Neural progenitor cell (in vitro differentiated cells): ENCODE measurements around the gene SPEN. TPM values are rescaled to one million over a fixed set of nuclear protein-coding genes. Genes with fewer than 3 reads are reported as not detected.

Experiments
- DNase-seq: peaks from one replicate; pipeline ENCODE4 v3.0.0-alpha.2; 2016; ENCODE audit warnings: low spot score
- H2AFZ ChIP-seq: fragments of 200-600 bp; sonication (generic); replicated peaks from 2 replicates; pipeline ENCODE4 v1.6.1; 2016; ENCODE audit warnings: antibody characterized with exemption
- H3F3A ChIP-seq: fragments of 200-600 bp; sonication (generic); 2 replicates; pipeline ENCODE4 v1.6.1; 2016; ENCODE audit warnings: antibody characterized with exemption, low read depth
- H3K27ac ChIP-seq: fragments of 200-600 bp; sonication (generic); 2 replicates; pipeline ENCODE4 v1.5.1; 2016; ENCODE audit warnings: mild to moderate bottlenecking
- H3K27me3 ChIP-seq: fragments of 200-600 bp; sonication (generic); 2 replicates; pipeline ENCODE4 v1.6.1; 2016; ENCODE audit warnings: mild to moderate bottlenecking, moderate library complexity
- H3K36me3 ChIP-seq: fragments of 200-600 bp; sonication (generic); 2 replicates; pipeline ENCODE4 v1.5.1; 2016
- H3K4me1 ChIP-seq: fragments of 200-600 bp; sonication (generic); 2 replicates; pipeline ENCODE4 v1.6.1; 2016; ENCODE audit warnings: mixed run types
- H3K4me2 ChIP-seq: fragments of 200-600 bp; sonication (generic); 2 replicates; pipeline ENCODE4 v1.6.1; 2016
- H3K4me3 ChIP-seq: fragments of 200-600 bp; sonication (generic); 2 replicates; pipeline ENCODE4 v1.5.1; 2016
- H3K79me2 ChIP-seq: fragments of 200-600 bp; sonication (generic); 2 replicates; pipeline ENCODE4 v1.6.1; 2016; ENCODE audit warnings: low read depth
- H3K9ac ChIP-seq: fragments of 200-600 bp; sonication (generic); 2 replicates; pipeline ENCODE4 v1.6.1; 2016
- H3K9me3 ChIP-seq: fragments of 200-600 bp; sonication (generic); 2 replicates; pipeline ENCODE4 v1.5.1; 2016; ENCODE audit warnings: low read depth
- H4K20me1 ChIP-seq: fragments of 200-600 bp; sonication (generic); 2 replicates; pipeline ENCODE4 v1.6.1; 2016; ENCODE audit warnings: low read depth
- H3K27ac Mint-ChIP-seq: 3 replicates; pipeline ENCODE4 v1.8.0; 2021; ENCODE audit warnings: mixed read lengths
- H3K27me3 Mint-ChIP-seq: 2 replicates; pipeline ENCODE4 v1.8.0; 2022; ENCODE audit warnings: low read depth, mild to moderate bottlenecking, inconsistent platforms, moderate library complexity, mixed read lengths; ENCODE audit not compliant: insufficient read depth
- H3K36me3 Mint-ChIP-seq: 3 replicates; pipeline ENCODE4 v1.8.0; 2021; ENCODE audit warnings: mixed read lengths
- H3K4me1 Mint-ChIP-seq: 3 replicates; pipeline ENCODE4 v1.8.0; 2021; ENCODE audit warnings: mixed read lengths
- H3K4me3 Mint-ChIP-seq: 3 replicates; pipeline ENCODE4 v1.8.0; 2021; ENCODE audit warnings: mild to moderate bottlenecking, moderate library complexity, mixed read lengths
- H3K9me3 Mint-ChIP-seq: 3 replicates; pipeline ENCODE4 v1.8.0; 2020; ENCODE audit warnings: mixed read lengths
- EZH2 ChIP-seq: fragments of 200-600 bp; sonication (generic); IDR thresholded peaks from 2 replicates; pipeline ENCODE4 v1.6.1; 2017; ENCODE audit warnings: antibody characterized with exemption, mild to moderate bottlenecking, moderate library complexity
- EZH2phosphoT487 ChIP-seq: fragments of 200-600 bp; sonication (generic); IDR thresholded peaks from 2 replicates; pipeline ENCODE4 v1.6.1; 2017; ENCODE audit warnings: antibody characterized with exemption
- total RNA-seq: library from RNA; depleted of rRNA; stranded (reverse); fragments of >200 nt; gene quantifications from 2 replicates; pipeline ENCODE4 v1.2.3, GENCODE V29; 2015; ENCODE audit warnings: low replicate concordance
- TF ChIP-seq, protein P1 (sequence below): fragments of 200-600 bp; sonication (generic); IDR thresholded peaks from 2 replicates; pipeline ENCODE4 v1.5.1; 2017; ENCODE audit warnings: antibody characterized with exemption, mild to moderate bottlenecking

SPEN gene
- total RNA-seq, 1 donor from 2014 or later = 59.6 TPM

DNA sequence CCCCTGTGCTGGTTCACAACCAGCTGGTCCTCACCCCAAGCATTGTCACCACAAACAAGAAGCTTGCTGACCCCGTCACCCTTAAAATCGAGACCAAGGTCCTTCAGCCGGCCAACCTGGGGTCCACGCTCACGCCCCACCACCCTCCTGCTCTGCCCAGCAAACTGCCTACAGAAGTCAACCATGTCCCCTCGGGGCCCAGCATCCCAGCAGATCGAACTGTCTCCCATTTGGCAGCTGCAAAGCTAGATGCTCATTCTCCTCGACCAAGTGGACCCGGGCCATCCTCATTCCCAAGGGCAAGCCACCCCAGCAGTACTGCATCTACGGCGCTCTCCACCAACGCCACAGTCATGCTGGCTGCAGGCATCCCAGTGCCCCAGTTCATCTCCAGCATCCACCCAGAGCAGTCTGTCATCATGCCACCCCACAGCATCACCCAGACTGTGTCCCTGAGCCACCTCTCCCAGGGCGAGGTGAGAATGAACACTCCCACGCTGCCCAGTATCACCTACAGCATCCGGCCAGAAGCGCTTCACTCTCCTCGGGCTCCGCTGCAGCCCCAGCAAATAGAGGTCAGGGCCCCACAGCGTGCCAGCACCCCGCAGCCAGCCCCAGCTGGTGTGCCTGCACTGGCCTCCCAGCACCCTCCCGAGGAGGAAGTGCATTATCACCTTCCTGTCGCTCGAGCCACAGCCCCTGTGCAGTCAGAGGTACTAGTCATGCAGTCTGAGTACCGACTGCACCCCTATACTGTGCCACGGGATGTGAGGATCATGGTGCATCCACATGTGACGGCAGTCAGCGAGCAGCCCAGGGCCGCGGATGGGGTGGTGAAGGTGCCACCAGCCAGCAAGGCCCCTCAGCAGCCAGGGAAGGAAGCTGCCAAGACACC, 87.8 kb downstream of the SPEN start:
- H3K4me1 Mint-ChIP-seq = peaks cover 4% of the 10 kb centered on the region
- Histone ChIP-seq H3K79me2 (no peaks in the 10 kb centered on the region), H3K27me3 (no peaks in the 10 kb centered on the region), H3F3A (peaks cover 7% of the 10 kb centered on the region), H3K9ac (no peak overlapping the region), H3K4me1 (no peaks in the 10 kb centered on the region), H3K27ac (no peak overlapping the region), H4K20me1 (no peaks in the 10 kb centered on the region), H3K4me3 (no peak overlapping the region), H2AFZ (no peak overlapping the region), H3K9me3 (no peaks in the 10 kb centered on the region), H3K4me2 (no peak overlapping the region), H3K36me3 (no peaks in the 10 kb centered on the region)
- peaks cover 13% of the 10 kb centered on the region for H3K27me3 Mint-ChIP-seq
- DNase-seq = no peak
- H3K36me3 Mint-ChIP-seq = peaks cover 69% of the 10 kb centered on the region
- no peaks in the 10 kb centered on the region for H3K9me3 Mint-ChIP-seq
- no peak overlapping the region for H3K4me3 Mint-ChIP-seq
- H3K27ac Mint-ChIP-seq = peak overlapping the region; percentile 79
- TF ChIP-seq EZH2phosphoT487 (no peak), EZH2 (no peak)
- TF ChIP-seq, protein P1, sequence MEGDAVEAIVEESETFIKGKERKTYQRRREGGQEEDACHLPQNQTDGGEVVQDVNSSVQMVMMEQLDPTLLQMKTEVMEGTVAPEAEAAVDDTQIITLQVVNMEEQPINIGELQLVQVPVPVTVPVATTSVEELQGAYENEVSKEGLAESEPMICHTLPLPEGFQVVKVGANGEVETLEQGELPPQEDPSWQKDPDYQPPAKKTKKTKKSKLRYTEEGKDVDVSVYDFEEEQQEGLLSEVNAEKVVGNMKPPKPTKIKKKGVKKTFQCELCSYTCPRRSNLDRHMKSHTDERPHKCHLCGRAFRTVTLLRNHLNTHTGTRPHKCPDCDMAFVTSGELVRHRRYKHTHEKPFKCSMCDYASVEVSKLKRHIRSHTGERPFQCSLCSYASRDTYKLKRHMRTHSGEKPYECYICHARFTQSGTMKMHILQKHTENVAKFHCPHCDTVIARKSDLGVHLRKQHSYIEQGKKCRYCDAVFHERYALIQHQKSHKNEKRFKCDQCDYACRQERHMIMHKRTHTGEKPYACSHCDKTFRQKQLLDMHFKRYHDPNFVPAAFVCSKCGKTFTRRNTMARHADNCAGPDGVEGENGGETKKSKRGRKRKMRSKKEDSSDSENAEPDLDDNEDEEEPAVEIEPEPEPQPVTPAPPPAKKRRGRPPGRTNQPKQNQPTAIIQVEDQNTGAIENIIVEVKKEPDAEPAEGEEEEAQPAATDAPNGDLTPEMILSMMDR = no peak

DNA sequence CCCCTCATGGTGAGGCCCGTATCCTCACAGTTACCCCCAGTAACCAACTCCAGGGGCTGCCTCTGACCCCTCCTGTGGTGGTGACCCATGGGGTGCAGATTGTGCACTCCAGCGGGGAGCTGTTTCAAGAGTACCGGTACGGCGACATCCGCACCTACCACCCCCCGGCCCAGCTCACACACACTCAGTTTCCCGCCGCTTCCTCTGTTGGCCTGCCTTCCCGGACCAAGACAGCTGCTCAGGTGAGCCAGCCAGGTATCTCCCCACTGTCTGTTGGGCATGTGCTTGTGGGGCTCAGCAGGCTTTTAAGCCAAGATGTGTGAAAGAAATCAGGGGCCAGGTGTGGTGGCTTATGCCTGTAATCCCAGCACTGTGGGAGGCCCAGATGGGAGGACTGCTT, 88.5 kb downstream of the SPEN start:
- Histone ChIP-seq H3K36me3 (no peaks in the 10 kb centered on the region), H3K9ac (no peak overlapping the region), H4K20me1 (no peaks in the 10 kb centered on the region), H3K4me3 (no peak overlapping the region), H2AFZ (no peak overlapping the region), H3K79me2 (no peaks in the 10 kb centered on the region), H3K4me2 (no peak overlapping the region), H3K27ac (no peak overlapping the region), H3F3A (peaks cover 7% of the 10 kb centered on the region), H3K27me3 (no peaks in the 10 kb centered on the region), H3K9me3 (no peaks in the 10 kb centered on the region), H3K4me1 (no peaks in the 10 kb centered on the region)
- Mint-ChIP-seq H3K4me3 (no peak overlapping the region), H3K9me3 (no peaks in the 10 kb centered on the region), H3K36me3 (peaks cover 64% of the 10 kb centered on the region), H3K27ac (no peak overlapping the region), H3K4me1 (peaks cover 4% of the 10 kb centered on the region), H3K27me3 (peaks cover 13% of the 10 kb centered on the region)
- TF ChIP-seq EZH2 (no peak), EZH2phosphoT487 (no peak)
- TF ChIP-seq, protein P1 = no peak
- DNase-seq = no peak

DNA sequence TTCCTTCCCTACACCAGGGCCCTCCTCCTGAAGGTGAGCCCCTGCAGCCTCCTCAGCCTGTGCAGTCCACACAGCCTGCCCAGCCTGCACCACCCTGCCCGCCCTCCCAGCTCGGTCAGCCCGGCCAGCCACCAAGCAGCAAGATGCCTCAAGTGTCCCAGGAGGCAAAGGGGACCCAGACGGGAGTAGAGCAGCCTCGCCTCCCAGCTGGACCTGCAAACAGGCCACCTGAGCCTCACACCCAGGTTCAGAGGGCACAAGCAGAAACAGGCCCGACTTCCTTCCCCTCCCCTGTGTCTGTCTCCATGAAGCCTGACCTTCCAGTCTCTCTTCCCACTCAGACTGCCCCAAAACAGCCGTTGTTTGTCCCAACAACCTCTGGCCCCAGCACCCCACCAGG, 89.6 kb downstream of the SPEN start:
- H3K4me3 Mint-ChIP-seq = no peak overlapping the region
- TF ChIP-seq, protein P1 = no peak
- TF ChIP-seq EZH2 = no peak
- TF ChIP-seq EZH2phosphoT487 = no peak
- H3F3A ChIP-seq = peaks cover 7% of the 10 kb centered on the region
- H3K36me3 Mint-ChIP-seq = peaks cover 57% of the 10 kb centered on the region
- peaks cover 11% of the 10 kb centered on the region for H3K27me3 Mint-ChIP-seq
- no peak overlapping the region for H3K4me2 ChIP-seq
- no peak overlapping the region for H3K9ac ChIP-seq
- H4K20me1 ChIP-seq = peaks cover 5% of the 10 kb centered on the region
- H3K4me1 Mint-ChIP-seq = peaks cover 4% of the 10 kb centered on the region
- H3K4me3 ChIP-seq = no peak overlapping the region
- H3K27ac Mint-ChIP-seq = peak overlapping the region; percentile 91
- no peaks in the 10 kb centered on the region for H3K4me1 ChIP-seq
- H3K27me3 ChIP-seq = no peaks in the 10 kb centered on the region
- H3K36me3 ChIP-seq = no peaks in the 10 kb centered on the region
- H3K9me3 Mint-ChIP-seq = no peaks in the 10 kb centered on the region
- H3K79me2 ChIP-seq = no peaks in the 10 kb centered on the region
- DNase-seq = no peak
- no peak overlapping the region for H2AFZ ChIP-seq
- H3K9me3 ChIP-seq = no peaks in the 10 kb centered on the region
- no peak overlapping the region for H3K27ac ChIP-seq
